Transverse colon (tissue), 3 donors: ENCODE data around the gene AURKAIP1.

ENCODE experiments used
- POLR2A ChIP-seq: fragments of 450-650 bp; IDR thresholded peaks from one replicate; pipeline ENCODE4 v1.6.1; 2016; ENCODE audit warnings: antibody characterized with exemption, mild to moderate bottlenecking, moderate library complexity
- TF ChIP-seq, protein P1 (sequence below), 5 experiments: fragments of 200-600 bp in 3 of 5; fragments of 450-650 bp in 2 of 5; sonication (generic) in 3 of 5; IDR thresholded peaks; 1 replicate in 2 of 5; 2 replicates in 3 of 5; pipeline ENCODE4 v1.5.1; 2016 to 2017; ENCODE audit warnings: antibody characterized with exemption in 5 of 5, inconsistent platforms in 3 of 5, mild to moderate bottlenecking in 2 of 5, moderate library complexity in 1 of 5

DNA sequence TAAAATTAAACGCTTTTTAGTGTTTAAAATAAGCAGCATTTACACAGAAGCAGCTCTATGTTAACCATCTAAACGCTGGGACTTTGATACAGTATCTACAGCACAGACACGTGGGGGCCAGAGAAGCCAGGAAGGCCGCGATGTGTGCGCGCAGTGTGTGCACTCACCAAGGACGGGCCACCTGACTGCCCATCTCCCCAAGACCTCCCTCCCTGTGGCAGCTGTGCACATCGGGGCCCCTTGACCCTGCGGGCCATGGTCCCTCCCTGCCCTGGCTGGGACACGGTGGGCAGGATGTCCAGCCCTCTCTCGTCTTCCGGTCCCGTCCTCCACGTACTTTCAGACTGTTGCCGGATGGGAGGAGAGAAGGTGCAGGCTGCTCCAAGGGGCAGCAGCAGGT is 39.7 kb downstream of the AURKAIP1 start:
- TF ChIP-seq, protein P1, sequence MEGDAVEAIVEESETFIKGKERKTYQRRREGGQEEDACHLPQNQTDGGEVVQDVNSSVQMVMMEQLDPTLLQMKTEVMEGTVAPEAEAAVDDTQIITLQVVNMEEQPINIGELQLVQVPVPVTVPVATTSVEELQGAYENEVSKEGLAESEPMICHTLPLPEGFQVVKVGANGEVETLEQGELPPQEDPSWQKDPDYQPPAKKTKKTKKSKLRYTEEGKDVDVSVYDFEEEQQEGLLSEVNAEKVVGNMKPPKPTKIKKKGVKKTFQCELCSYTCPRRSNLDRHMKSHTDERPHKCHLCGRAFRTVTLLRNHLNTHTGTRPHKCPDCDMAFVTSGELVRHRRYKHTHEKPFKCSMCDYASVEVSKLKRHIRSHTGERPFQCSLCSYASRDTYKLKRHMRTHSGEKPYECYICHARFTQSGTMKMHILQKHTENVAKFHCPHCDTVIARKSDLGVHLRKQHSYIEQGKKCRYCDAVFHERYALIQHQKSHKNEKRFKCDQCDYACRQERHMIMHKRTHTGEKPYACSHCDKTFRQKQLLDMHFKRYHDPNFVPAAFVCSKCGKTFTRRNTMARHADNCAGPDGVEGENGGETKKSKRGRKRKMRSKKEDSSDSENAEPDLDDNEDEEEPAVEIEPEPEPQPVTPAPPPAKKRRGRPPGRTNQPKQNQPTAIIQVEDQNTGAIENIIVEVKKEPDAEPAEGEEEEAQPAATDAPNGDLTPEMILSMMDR (IDR thresholded peaks at IDR 0.05): no peak
- no peak for TF ChIP-seq POLR2A
